Measurements from ENCODE around the gene KCNQ1. TPM values are rescaled to one million over a fixed set of nuclear protein-coding genes. Genes with fewer than 3 reads are reported as not detected.

Gene KCNQ1
- total and polyA plus RNA-seq, 2 experiments from 2014 or later, result 0.45 to 0.87 TPM

DNA sequence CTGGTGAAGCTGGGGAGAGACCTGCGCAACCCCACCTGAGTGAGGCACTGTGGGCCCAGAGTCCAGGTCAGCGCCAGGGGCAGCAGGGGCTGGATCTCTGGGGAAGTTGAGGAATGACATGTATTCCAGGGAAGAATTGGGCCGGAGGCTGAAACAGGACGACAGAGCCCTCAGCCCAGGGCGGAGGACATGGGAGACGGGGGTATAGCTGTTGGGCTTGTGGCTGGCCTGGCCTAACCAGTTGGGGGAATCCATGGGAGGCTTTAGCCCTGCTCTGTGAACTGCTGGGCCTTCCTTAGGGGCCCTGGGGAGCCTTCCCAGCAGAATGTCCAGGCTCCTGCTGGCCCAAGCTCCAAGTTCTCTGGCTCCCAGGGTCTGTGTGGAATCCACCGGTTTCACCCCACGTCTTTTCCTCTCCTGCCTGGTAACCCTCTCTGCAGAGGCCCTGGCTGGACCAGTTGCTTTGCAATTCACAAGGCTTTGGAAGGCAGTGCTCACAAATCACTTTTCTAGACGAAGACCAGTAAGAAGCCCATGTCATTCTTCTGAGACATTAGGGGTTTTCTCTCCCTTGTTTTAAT is 305.4 kb downstream of the KCNQ1 start:
- Histone ChIP-seq H3K4me2 (no peak overlapping the region), H3K27me3 (ENCODE audit: insufficient read depth) (peaks cover 39% of the 10 kb centered on the region), H3K27ac (ENCODE audit: low read depth) (no peak overlapping the region), H3K4me1 (ENCODE audit: insufficient read depth) (no peaks in the 10 kb centered on the region), H3K79me2 (replicated peaks; ENCODE audit: insufficient read depth) (no peaks in the 10 kb centered on the region), H3F3A (replicated peaks; ENCODE audit: low read depth) (no peaks in the 10 kb centered on the region), H4K20me1 (replicated peaks; ENCODE audit: insufficient read depth) (no peaks in the 10 kb centered on the region), H2AFZ (no peak overlapping the region), H3K4me3 (no peak overlapping the region), H3K9me2 (ENCODE audit: insufficient read depth) (no peaks in the 10 kb centered on the region), H3K36me3 (ENCODE audit: insufficient read depth) (no peaks in the 10 kb centered on the region)
- Mint-ChIP-seq H3K4me3 (no peak overlapping the region), H3K36me3 (ENCODE audit: low read depth) (no peaks in the 10 kb centered on the region; the same call in 2 of the 3 replicates), H3K9me3 (peaks cover 6% of the 10 kb centered on the region; the same call in 2 of the 3 replicates), H3K27ac (no peak overlapping the region), H3K4me1 (peaks cover 3% of the 10 kb centered on the region; the same call in 1 of the 3 replicates), H3K27me3 (ENCODE audit: insufficient read depth, low read depth, poor library complexity) (peaks cover 53% of the 10 kb centered on the region)
- TF ChIP-seq CREB1 (CRISPR knock-in tag; IDR thresholded peaks at IDR 0.05; ENCODE audit: low read depth) (no peak), EZH2phosphoT487 (IDR thresholded peaks at IDR 0.05; ENCODE audit: unreplicated experiment) (no peak), POLR2AphosphoS5 (IDR thresholded peaks at IDR 0.05; ENCODE audit: low read depth) (no peak), NANOG (IDR thresholded peaks at IDR 0.05; ENCODE audit: borderline replicate concordance) (no peak), ZNF114 (CRISPR knock-in tag; IDR thresholded peaks at IDR 0.05) (no peak), EZH2 (IDR thresholded peaks at IDR 0.05; ENCODE audit: low read depth, unreplicated experiment) (no peak), JUNB (IDR thresholded peaks at IDR 0.05; ENCODE audit: unreplicated experiment) (no peak), STAT1 (IDR thresholded peaks at IDR 0.05; ENCODE audit: unreplicated experiment) (no peak), ETS1 (IDR thresholded peaks at IDR 0.05) (no peak), ZNF331 (CRISPR knock-in tag; IDR thresholded peaks at IDR 0.05; ENCODE audit: low read depth) (no peak)
- TF ChIP-seq, protein P1, sequence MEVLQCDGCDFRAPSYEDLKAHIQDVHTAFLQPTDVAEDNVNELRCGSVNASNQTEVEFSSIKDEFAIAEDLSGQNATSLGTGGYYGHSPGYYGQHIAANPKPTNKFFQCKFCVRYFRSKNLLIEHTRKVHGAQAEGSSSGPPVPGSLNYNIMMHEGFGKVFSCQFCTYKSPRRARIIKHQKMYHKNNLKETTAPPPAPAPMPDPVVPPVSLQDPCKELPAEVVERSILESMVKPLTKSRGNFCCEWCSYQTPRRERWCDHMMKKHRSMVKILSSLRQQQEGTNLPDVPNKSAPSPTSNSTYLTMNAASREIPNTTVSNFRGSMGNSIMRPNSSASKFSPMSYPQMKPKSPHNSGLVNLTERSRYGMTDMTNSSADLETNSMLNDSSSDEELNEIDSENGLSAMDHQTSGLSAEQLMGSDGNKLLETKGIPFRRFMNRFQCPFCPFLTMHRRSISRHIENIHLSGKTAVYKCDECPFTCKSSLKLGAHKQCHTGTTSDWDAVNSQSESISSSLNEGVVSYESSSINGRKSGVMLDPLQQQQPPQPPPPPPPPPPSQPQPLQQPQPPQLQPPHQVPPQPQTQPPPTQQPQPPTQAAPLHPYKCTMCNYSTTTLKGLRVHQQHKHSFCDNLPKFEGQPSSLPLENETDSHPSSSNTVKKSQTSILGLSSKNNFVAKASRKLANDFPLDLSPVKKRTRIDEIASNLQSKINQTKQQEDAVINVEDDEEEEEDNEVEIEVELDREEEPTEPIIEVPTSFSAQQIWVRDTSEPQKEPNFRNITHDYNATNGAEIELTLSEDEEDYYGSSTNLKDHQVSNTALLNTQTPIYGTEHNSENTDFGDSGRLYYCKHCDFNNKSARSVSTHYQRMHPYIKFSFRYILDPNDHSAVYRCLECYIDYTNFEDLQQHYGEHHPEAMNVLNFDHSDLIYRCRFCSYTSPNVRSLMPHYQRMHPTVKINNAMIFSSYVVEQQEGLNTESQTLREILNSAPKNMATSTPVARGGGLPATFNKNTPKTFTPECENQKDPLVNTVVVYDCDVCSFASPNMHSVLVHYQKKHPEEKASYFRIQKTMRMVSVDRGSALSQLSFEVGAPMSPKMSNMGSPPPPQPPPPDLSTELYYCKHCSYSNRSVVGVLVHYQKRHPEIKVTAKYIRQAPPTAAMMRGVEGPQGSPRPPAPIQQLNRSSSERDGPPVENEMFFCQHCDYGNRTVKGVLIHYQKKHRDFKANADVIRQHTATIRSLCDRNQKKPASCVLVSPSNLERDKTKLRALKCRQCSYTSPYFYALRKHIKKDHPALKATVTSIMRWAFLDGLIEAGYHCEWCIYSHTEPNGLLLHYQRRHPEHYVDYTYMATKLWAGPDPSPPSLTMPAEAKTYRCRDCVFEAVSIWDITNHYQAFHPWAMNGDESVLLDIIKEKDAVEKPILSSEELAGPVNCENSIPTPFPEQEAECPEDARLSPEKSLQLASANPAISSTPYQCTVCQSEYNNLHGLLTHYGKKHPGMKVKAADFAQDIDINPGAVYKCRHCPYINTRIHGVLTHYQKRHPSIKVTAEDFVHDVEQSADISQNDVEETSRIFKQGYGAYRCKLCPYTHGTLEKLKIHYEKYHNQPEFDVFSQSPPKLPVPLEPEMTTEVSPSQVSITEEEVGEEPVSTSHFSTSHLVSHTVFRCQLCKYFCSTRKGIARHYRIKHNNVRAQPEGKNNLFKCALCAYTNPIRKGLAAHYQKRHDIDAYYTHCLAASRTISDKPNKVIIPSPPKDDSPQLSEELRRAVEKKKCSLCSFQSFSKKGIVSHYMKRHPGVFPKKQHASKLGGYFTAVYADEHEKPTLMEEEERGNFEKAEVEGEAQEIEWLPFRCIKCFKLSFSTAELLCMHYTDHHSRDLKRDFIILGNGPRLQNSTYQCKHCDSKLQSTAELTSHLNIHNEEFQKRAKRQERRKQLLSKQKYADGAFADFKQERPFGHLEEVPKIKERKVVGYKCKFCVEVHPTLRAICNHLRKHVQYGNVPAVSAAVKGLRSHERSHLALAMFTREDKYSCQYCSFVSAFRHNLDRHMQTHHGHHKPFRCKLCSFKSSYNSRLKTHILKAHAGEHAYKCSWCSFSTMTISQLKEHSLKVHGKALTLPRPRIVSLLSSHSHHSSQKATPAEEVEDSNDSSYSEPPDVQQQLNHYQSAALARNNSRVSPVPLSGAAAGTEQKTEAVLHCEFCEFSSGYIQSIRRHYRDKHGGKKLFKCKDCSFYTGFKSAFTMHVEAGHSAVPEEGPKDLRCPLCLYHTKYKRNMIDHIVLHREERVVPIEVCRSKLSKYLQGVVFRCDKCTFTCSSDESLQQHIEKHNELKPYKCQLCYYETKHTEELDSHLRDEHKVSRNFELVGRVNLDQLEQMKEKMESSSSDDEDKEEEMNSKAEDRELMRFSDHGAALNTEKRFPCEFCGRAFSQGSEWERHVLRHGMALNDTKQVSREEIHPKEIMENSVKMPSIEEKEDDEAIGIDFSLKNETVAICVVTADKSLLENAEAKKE (CRISPR knock-in tag; IDR thresholded peaks at IDR 0.05), result no peak
- TF ChIP-seq, protein P2, sequence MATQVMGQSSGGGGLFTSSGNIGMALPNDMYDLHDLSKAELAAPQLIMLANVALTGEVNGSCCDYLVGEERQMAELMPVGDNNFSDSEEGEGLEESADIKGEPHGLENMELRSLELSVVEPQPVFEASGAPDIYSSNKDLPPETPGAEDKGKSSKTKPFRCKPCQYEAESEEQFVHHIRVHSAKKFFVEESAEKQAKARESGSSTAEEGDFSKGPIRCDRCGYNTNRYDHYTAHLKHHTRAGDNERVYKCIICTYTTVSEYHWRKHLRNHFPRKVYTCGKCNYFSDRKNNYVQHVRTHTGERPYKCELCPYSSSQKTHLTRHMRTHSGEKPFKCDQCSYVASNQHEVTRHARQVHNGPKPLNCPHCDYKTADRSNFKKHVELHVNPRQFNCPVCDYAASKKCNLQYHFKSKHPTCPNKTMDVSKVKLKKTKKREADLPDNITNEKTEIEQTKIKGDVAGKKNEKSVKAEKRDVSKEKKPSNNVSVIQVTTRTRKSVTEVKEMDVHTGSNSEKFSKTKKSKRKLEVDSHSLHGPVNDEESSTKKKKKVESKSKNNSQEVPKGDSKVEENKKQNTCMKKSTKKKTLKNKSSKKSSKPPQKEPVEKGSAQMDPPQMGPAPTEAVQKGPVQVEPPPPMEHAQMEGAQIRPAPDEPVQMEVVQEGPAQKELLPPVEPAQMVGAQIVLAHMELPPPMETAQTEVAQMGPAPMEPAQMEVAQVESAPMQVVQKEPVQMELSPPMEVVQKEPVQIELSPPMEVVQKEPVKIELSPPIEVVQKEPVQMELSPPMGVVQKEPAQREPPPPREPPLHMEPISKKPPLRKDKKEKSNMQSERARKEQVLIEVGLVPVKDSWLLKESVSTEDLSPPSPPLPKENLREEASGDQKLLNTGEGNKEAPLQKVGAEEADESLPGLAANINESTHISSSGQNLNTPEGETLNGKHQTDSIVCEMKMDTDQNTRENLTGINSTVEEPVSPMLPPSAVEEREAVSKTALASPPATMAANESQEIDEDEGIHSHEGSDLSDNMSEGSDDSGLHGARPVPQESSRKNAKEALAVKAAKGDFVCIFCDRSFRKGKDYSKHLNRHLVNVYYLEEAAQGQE (IDR thresholded peaks at IDR 0.05; ENCODE audit: unreplicated experiment), result no peak
- ATAC-seq (0 out of 3 replicates have a peak, but pooled peaks have one; percentile 27), DNase-seq (ENCODE audit: low spot score) (no peak)

Measured in GM23338 (cell line).